Lower leg skin (tissue), 4 donors: ENCODE measurements around the gene ZNF662. TPM values are rescaled to one million over a fixed set of nuclear protein-coding genes. Genes with fewer than 3 reads are reported as not detected.

Experiments used
- DNase-seq, 2 donors: peaks; one replicate each; pipeline ENCODE4 v3.0.0-alpha.2; 2019; ENCODE audit warnings: low spot score in 2 of 2
- H3K4me3 ChIP-seq: fragments of 200-600 bp; sonication (generic); 2 replicates; pipeline ENCODE4 v1.5.1; 2017; ENCODE audit warnings: mild to moderate bottlenecking, low read depth; ENCODE audit not compliant: poor library complexity, severe bottlenecking
- POLR2A ChIP-seq, 2 donors: fragments of 450-650 bp; IDR thresholded peaks; one replicate each; pipeline ENCODE4 v1.6.1; 2016 to 2017; ENCODE audit warnings: antibody characterized with exemption in 2 of 2, mild to moderate bottlenecking in 1 of 2, moderate library complexity in 1 of 2
- WGBS, 2 donors: methylation state at CpG; one replicate each; pipeline ENCODE4 v1.1.5; 2018; 5-methylcytosine and 5-hydroxymethylcytosine counted together
- intact Hi-C: fragments of 100-400 bp; cut with DNase I; formaldehyde crosslinking; loops from one replicate; pipeline ENCODE4 v1.15.0; 2023; ENCODE audit warnings: low total_unique reads
- total RNA-seq, 4 donors: library from RNA; depleted of rRNA; stranded (reverse); fragments of >200 nt; gene quantifications; one replicate each; pipeline ENCODE4 v1.1.0, GENCODE V29; 2016
- TF ChIP-seq, protein P1 (sequence below), 3 donors: fragments of 450-650 bp; IDR thresholded peaks; one replicate each; pipeline ENCODE4 v1.5.1; 2016; ENCODE audit warnings: antibody characterized with exemption in 3 of 3, mild to moderate bottlenecking in 3 of 3, moderate library complexity in 2 of 3

The ZNF662 gene
- total RNA-seq, 4 donors from 2014 or later = 13.5 to 16.8 (median 16.1) TPM

DNA sequence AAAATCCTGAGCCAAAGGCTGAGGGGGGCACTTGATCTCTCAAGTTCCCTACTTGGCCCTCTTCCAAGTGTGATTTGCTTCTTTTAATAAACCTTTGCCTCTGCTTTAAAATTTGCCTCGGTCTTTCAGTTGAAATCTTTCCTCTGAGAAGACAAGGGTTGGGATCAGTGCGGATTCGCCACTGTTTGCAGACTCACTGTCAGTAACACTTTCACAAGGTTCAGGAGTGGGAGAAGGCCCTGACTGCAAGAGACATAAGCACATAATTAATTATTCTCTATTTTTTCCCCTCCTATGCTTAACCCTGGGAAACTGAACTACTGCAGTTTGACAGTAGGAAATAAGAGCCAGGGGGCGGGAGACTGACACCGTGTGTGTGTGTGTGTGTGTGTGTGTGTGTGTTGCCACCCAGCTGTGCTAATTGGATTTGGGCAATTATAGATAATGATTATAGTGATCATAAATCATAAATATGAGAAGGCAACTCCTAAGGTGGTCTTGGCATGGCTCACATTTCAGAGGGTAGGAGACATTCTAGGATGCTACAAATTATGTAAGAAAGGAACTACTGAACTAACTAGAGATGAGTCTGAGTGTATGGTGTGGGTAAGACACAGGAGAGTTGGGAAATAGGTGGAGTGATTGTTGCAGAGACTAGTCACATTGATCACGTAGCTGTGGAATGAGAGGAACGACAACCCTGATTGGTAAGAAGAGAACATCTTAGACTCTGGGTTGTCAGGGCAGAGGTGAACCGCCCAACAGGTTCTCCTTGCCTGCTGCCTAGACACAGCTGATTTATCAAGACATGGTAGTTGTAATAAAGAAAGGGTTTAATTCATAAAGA lies 5.5 kb upstream of the ZNF662 start:
- no peak for DNase-seq
- no peak overlapping the region for H3K4me3 ChIP-seq
- TF ChIP-seq POLR2A (IDR thresholded peaks at IDR 0.05) = no peak
- TF ChIP-seq, protein P1, sequence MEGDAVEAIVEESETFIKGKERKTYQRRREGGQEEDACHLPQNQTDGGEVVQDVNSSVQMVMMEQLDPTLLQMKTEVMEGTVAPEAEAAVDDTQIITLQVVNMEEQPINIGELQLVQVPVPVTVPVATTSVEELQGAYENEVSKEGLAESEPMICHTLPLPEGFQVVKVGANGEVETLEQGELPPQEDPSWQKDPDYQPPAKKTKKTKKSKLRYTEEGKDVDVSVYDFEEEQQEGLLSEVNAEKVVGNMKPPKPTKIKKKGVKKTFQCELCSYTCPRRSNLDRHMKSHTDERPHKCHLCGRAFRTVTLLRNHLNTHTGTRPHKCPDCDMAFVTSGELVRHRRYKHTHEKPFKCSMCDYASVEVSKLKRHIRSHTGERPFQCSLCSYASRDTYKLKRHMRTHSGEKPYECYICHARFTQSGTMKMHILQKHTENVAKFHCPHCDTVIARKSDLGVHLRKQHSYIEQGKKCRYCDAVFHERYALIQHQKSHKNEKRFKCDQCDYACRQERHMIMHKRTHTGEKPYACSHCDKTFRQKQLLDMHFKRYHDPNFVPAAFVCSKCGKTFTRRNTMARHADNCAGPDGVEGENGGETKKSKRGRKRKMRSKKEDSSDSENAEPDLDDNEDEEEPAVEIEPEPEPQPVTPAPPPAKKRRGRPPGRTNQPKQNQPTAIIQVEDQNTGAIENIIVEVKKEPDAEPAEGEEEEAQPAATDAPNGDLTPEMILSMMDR (IDR thresholded peaks at IDR 0.05) = no peak
- intact Hi-C loops = no loop called here
- WGBS, 2 donors = 59 to 64% methylated on average over 8 of the region's 8 CpGs

DNA sequence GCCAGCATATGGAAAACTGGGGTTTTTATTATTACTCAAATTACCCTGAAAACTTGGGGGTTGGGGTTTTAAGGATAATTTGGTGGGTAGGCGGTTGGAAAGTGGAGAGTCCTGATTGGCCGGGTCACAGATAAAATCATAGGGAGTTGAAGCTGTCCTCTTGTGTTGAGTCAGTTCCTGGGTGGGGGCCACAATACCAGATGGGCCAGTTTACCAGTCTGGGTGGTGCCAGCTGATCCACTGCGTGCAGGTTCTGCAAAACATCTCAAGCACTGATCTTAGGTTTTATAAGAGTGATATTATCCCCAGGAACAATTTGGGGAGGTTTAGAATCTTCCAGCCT lies 4.9 kb upstream of the ZNF662 start:
- no peak for DNase-seq
- no peak overlapping the region for H3K4me3 ChIP-seq
- WGBS, 2 donors = 46 to 62% methylated on average over 3 of the region's 3 CpGs
- TF ChIP-seq, protein P1 (IDR thresholded peaks at IDR 0.05) = no peak
- TF ChIP-seq POLR2A (IDR thresholded peaks at IDR 0.05) = no peak
- intact Hi-C loops = no loop called here

DNA sequence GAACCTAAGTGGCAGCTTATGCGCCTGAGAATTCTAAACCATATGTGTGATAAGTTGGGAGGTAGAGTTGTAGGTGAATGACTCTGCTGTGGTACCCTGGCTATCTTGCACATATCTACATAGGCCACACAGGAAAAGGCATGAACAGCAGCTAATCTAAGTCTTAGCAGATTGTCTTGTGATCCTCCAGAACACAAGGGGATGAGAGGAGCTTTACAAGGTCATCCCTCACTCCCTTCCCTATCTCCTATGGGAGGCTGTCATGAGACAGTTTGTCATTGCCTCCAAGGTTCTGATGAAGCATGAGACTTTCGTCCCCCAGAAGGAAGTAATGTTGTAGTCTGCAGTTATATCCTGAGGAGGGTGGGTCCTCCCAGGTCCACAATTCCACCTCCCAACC lies 3.7 kb upstream of the ZNF662 start:
- TF ChIP-seq POLR2A (IDR thresholded peaks at IDR 0.05) = no peak
- TF ChIP-seq, protein P1 (IDR thresholded peaks at IDR 0.05) = no peak
- no peak overlapping the region for H3K4me3 ChIP-seq
- 55 to 84% methylated on average over 2 of the region's 2 CpGs for WGBS, 2 donors
- no peak for DNase-seq
- intact Hi-C loops = no loop called here

DNA sequence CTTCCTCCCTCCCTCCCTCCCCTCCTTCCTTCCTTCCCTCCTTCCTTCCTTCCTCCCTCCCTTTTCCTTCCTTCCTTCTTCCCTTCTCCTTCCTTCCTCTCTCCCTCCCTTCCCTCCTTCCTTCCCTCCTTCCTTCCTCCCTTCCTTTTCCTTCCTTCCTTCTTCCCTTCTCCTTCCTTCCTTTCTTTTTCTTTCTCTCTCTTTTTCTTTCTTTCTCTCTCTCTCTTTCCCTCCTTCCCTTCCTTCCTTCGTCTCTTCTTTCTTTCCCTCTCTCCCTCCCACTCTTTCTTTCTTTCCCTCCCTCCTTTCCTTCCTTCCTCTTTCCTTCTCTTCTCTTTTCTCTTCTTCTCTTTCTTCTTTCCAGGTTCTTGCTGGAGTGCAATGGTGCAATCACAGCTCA lies 1.9 kb upstream of the ZNF662 start:
- TF ChIP-seq, protein P1 (IDR thresholded peaks at IDR 0.05) = no peak
- TF ChIP-seq POLR2A (IDR thresholded peaks at IDR 0.05) = no peak

DNA sequence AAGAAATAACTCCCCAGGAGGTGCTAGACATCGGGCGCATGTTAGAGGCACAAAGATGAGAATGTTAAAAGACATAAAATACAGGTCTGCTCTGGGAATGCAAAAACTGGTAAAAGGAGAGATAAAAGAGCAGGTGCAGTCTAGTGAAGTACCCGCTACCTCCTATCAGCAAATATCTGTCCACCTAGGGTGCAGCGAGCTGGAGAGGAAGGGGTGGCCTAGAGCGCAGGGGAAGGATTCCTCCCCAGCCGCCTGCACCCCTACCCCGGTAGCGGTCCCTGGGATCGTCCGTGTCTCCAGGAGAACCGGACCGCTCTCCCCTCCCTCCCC lies 237 bp upstream of the ZNF662 start:
- no peak for TF ChIP-seq POLR2A (IDR thresholded peaks at IDR 0.05)
- TF ChIP-seq, protein P1 (IDR thresholded peaks at IDR 0.05) = no peak
- peak overlapping the region; percentile 59 for H3K4me3 ChIP-seq
- no peak for DNase-seq
- 11 to 16% methylated on average over 12 of the region's 12 CpGs for WGBS, 2 donors
- intact Hi-C loops = no loop called here

More for the DNA sequence above, 1.9 kb upstream of the ZNF662 start:
- intact Hi-C loops = no loop called here
- DNase-seq = no peak
- no peak overlapping the region for H3K4me3 ChIP-seq
- WGBS, 2 donors = 84 to 96% methylated on average over 1 of the region's 1 CpG

DNA sequence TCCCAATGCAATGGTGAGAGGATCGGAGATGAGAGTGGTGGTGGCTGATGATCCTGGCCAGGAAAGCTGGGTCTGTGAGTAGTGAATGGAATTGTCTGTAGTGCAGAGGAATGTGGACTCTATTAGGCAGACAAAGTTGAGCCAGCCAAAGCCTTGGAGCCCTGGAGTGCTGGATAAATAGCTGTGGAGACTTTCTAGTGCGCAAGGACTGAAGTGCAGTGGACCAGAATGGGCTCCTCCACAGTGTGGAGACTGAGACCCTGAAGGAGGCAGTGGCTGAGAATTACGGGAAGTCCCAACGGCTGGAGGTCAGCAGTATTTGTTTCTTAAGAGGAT lies 874 bp downstream of the ZNF662 start:
- DNase-seq = no peak
- intact Hi-C loops = no loop called here
- 66 to 68% methylated on average over 4 of the region's 4 CpGs for WGBS, 2 donors
- no peak overlapping the region for H3K4me3 ChIP-seq
- TF ChIP-seq POLR2A (IDR thresholded peaks at IDR 0.05) = no peak
- TF ChIP-seq, protein P1 (IDR thresholded peaks at IDR 0.05) = no peak
